ENCODE measurements around the gene FOXE3.
A peak's percentile ranks its signal among the peaks of the same experiment; 100 is the strongest.

The FOXE3 gene

GRCh38 chr1:47415728-47416318 is at the start of gene FOXE3:
TSS of gene FOXE3 (plus strand) at chr1:47416285. CDS start at chr1:47416316, 31 bp downstream.
- no peak for DNase-seq

GRCh38 chr1:47367651-47368050 is 48.4 kb upstream of the FOXE3 start:
- no peak for DNase-seq

- DNase-seq = no peak
These were observed 45.0 kb upstream of the FOXE3 start for GRCh38 chr1:47371016-47371517.

- no peak for DNase-seq
These were observed 41.6 kb upstream of the FOXE3 start for GRCh38 chr1:47374501-47374900.

- no peak for DNase-seq
These were observed 37.9 kb upstream of the FOXE3 start for GRCh38 chr1:47378147-47378546.

GRCh38 chr1:47380699-47381098 is 35.4 kb upstream of the FOXE3 start:
- DNase-seq = no peak

GRCh38 chr1:47382399-47382983 is 33.6 kb upstream of the FOXE3 start:
- DNase-seq = no peak

GRCh38 chr1:47384083-47384482 is 32.0 kb upstream of the FOXE3 start:
- DNase-seq = no peak

GRCh38 chr1:47385020-47385419 is 31.1 kb upstream of the FOXE3 start:
- no peak for DNase-seq

GRCh38 chr1:47386268-47386667 is 29.8 kb upstream of the FOXE3 start:
- no peak for DNase-seq

- DNase-seq = no peak
These were observed 27.8 kb upstream of the FOXE3 start for GRCh38 chr1:47388030-47388890.

GRCh38 chr1:47388891-47389238 is 27.2 kb upstream of the FOXE3 start:
- DNase-seq = peak; percentile 76

- no peak for DNase-seq
These were observed 26.4 kb upstream of the FOXE3 start for GRCh38 chr1:47389731-47390130.

GRCh38 chr1:47390843-47391242 is 25.2 kb upstream of the FOXE3 start:
- no peak for DNase-seq

GRCh38 chr1:47393141-47393540 is 22.9 kb upstream of the FOXE3 start:
- no peak for DNase-seq

- DNase-seq = no peak
These were observed 20.7 kb upstream of the FOXE3 start for GRCh38 chr1:47395433-47395832.

GRCh38 chr1:47396671-47397196 is 19.4 kb upstream of the FOXE3 start:
- no peak for DNase-seq

- DNase-seq = no peak
These were observed 16.8 kb upstream of the FOXE3 start for GRCh38 chr1:47399138-47399845.

- no peak for DNase-seq
These were observed 16.3 kb upstream of the FOXE3 start for GRCh38 chr1:47399846-47400155.

- no peak for DNase-seq
These were observed 14.3 kb upstream of the FOXE3 start for GRCh38 chr1:47401761-47402160.

GRCh38 chr1:47402591-47402990 is 13.5 kb upstream of the FOXE3 start:
- no peak for DNase-seq

GRCh38 chr1:47403321-47403910 is 12.7 kb upstream of the FOXE3 start:
- no peak for DNase-seq

- DNase-seq = no peak
These were observed 10.4 kb upstream of the FOXE3 start for GRCh38 chr1:47405697-47406096.
